ENCODE measurements around the gene CYP46A1. TPM values are rescaled to one million over a fixed set of nuclear protein-coding genes. Genes with fewer than 3 reads are reported as not detected.

CYP46A1 gene
- total RNA-seq (under 1 TPM; 0.16 to 0.85 (median 0.40) TPM), polyA plus RNA-seq (under 1 TPM; 0.11 to 0.38 (median 0.13) TPM)
- long read RNA-seq, donor 1, result 0 reads
- long read RNA-seq, donor 2, result 0 reads

DNA sequence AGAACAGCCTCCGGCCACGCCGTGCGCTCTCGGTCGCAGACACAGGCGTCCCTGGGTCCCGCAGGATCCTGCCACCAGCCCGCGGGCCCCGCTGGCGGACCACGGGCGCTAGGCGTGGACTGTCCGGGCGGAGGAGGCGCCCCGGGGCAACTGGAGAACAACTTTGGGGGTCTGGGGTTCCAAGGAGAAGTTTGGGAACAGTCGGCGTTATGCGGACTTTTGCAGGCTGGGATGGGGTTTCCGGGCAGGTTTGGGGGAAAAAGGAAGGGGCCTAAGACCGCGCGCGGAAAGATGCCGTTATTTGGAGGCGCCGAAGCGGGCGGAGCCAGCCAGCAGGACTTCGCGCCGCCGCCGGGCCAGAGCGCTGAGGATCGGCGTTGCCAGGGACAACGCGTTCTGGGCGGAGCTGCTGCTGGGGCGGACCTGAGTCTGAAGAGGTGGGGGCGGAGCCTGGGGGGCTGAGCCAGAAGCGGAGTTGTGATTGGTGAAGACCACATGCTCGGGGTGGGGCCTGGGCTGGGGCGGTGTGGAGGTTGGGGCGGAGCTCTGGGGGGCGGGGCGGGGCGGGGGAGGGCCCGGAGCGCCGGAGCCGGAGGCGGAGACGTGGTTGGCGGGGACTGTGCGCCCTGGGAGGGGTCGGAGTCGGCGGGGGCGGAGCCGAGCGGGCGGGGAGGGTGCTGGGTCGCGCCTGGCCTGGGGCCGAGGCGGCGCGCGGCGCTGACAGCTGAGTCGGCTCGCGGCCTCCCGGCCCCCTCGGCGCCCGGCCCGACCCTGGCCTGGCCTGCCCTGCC lies at the start of gene CYP46A1:
Gene CYP46A1, plus strand, starts transcription at position 680 of the 791 bp plus-strand sequence. CDS start 120 bp downstream, outside the sequence.
- Histone ChIP-seq H3K4me1 (peaks cover 4 to 33% (median 18%) of the 10 kb centered on the region in 6 donors), H3K27ac (peak within 1 kb of the TSS; percentile 70 to 88 (median 80)), H3K9me3 (peaks cover 0 to 4% (median 1%) of the 10 kb centered on the region in 8 donors), H3K27me3 (replicated peaks in 1 of 7) (peaks cover 0 to 37% (median 0%) of the 10 kb centered on the region in 7 donors), H3K36me3 (no peaks in the 10 kb centered on the region), H3K4me3 (peak within 1 kb of the TSS; percentile 63 to 94 (median 84))
- DNase-seq, result peak; percentile 99
- TF ChIP-seq POLR2A (IDR thresholded peaks at IDR 0.05), result no peak
- TF ChIP-seq POLR2AphosphoS5 (IDR thresholded peaks at IDR 0.05), result peak; percentile 64 to 83 (median 73)
- TF ChIP-seq, protein P1, sequence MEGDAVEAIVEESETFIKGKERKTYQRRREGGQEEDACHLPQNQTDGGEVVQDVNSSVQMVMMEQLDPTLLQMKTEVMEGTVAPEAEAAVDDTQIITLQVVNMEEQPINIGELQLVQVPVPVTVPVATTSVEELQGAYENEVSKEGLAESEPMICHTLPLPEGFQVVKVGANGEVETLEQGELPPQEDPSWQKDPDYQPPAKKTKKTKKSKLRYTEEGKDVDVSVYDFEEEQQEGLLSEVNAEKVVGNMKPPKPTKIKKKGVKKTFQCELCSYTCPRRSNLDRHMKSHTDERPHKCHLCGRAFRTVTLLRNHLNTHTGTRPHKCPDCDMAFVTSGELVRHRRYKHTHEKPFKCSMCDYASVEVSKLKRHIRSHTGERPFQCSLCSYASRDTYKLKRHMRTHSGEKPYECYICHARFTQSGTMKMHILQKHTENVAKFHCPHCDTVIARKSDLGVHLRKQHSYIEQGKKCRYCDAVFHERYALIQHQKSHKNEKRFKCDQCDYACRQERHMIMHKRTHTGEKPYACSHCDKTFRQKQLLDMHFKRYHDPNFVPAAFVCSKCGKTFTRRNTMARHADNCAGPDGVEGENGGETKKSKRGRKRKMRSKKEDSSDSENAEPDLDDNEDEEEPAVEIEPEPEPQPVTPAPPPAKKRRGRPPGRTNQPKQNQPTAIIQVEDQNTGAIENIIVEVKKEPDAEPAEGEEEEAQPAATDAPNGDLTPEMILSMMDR (IDR thresholded peaks at IDR 0.05 in 8 of 11, conservative IDR thresholded peaks at IDR 0.05 in 3 of 11), result peak in 1 of 11 experiments; percentile 20
- intact Hi-C loops (cut with DNase I; ENCODE audit: low total_unique reads), result loop anchor here (2.0 kb wide), 1 partner anchor 201 kb away; no protein-coding TSS in a partner anchor
- WGBS, 5 donors, result 0 to 1% (median 1%) methylated on average over 41 to 83 of the region's 83 CpGs

DNA sequence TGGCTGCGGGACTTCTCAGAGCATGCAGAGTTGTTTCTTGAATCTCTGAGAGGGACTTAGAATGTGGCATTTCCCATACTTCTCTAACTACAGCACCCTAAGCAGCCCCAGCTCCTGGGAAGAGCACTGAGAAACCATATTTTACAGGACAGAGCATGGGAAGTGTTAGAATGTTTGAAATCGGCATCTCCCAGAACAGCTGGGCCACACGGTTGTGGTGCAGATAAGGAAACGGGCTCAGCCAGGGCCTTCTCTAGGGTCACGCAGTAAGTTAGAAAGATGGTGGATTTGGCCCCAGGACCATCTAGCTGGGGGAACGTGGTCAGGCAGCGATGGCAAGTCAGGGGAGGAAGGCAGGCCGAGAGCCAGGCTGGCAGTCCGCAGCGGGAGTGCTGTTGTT lies 49.7 kb upstream of the CYP46A1 start:
- Histone ChIP-seq H3K4me1 (no peaks in the 10 kb centered on the region), H3K27me3 (replicated peaks in 1 of 7) (no peaks in the 10 kb centered on the region), H3K27ac (no peak overlapping the region), H3K36me3 (no peaks in the 10 kb centered on the region), H3K9me3 (no peaks in the 10 kb centered on the region), H3K4me3 (no peak overlapping the region)
- 63 to 82% (median 75%) methylated on average over 10 of the region's 10 CpGs for WGBS, 5 donors
- intact Hi-C loops (cut with DNase I; ENCODE audit: low total_unique reads), result no loop called here
- no peak for TF ChIP-seq POLR2A (IDR thresholded peaks at IDR 0.05)
- TF ChIP-seq, protein P1 (IDR thresholded peaks at IDR 0.05 in 8 of 11, conservative IDR thresholded peaks at IDR 0.05 in 3 of 11), result no peak
- TF ChIP-seq POLR2AphosphoS5 (IDR thresholded peaks at IDR 0.05), result no peak
- no peak for DNase-seq

DNA sequence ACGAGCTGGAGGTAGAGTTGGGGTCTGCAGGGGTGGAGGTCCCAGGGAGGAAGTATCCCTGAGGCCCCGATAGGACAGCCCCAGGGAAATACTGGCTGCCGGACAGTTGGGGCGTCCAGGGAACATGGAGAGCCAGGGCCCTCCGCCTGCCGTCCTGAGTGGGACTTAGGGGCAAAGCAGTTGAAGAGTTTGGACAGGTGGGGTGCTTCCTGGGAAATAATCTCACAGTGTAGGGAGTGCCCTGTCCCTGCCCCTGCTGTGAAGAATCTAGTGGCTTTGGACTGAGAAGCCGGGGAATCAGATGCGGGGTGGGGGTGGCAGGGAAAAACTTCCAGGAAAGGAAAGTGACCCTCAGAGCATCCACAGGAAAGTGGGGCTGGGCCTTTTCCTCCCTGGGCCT lies 49.0 kb upstream of the CYP46A1 start:
- Histone ChIP-seq H3K27ac (no peak overlapping the region), H3K36me3 (no peaks in the 10 kb centered on the region), H3K4me1 (no peaks in the 10 kb centered on the region), H3K9me3 (no peaks in the 10 kb centered on the region), H3K4me3 (no peak overlapping the region), H3K27me3 (replicated peaks in 1 of 7) (no peaks in the 10 kb centered on the region)
- intact Hi-C loops (cut with DNase I; ENCODE audit: low total_unique reads), result no loop called here
- DNase-seq, result no peak
- TF ChIP-seq POLR2AphosphoS5 (IDR thresholded peaks at IDR 0.05) (no peak), POLR2A (IDR thresholded peaks at IDR 0.05) (no peak)
- TF ChIP-seq, protein P1 (IDR thresholded peaks at IDR 0.05 in 8 of 11, conservative IDR thresholded peaks at IDR 0.05 in 3 of 11), result no peak
- 76 to 85% (median 81%) methylated on average over 8 of the region's 8 CpGs for WGBS, 5 donors

DNA sequence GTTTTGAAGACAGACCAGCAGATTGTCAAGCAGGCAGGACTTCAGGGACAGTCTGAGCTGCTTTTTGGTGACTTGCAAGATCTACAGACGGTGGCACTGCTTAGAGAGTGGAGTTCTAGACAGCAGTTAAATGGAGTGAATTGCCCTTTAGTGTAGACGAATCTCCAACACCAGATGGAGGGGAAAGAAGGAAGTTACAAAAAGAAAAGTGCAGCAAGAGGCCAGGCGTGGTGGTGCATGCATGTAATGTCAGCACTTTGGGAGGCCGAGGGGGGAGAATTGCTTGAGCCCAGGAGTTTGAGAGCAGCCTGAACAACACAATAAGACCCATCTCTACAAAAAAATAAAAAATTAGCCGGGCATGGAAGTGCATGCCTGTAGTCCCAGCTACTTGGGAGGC lies 47.6 kb upstream of the CYP46A1 start:
- 50 to 72% (median 61%) methylated on average over 5 of the region's 5 CpGs for WGBS, 5 donors
- no peaks in the 10 kb centered on the region for H3K27me3 ChIP-seq (replicated peaks in 1 of 7)
- no peaks in the 10 kb centered on the region for H3K4me1 ChIP-seq
- TF ChIP-seq POLR2A (IDR thresholded peaks at IDR 0.05), result no peak
- TF ChIP-seq, protein P1 (IDR thresholded peaks at IDR 0.05 in 8 of 11, conservative IDR thresholded peaks at IDR 0.05 in 3 of 11), result no peak
- TF ChIP-seq POLR2AphosphoS5 (IDR thresholded peaks at IDR 0.05), result no peak
- no peak for DNase-seq
- H3K9me3 ChIP-seq, result no peaks in the 10 kb centered on the region
- intact Hi-C loops (cut with DNase I; ENCODE audit: low total_unique reads), result no loop called here
- no peak overlapping the region for H3K4me3 ChIP-seq
- H3K27ac ChIP-seq, result no peak overlapping the region
- no peaks in the 10 kb centered on the region for H3K36me3 ChIP-seq
